ENCODE data around the gene LEFTY1. TPM values are rescaled to one million over a fixed set of nuclear protein-coding genes. Genes with fewer than 3 reads are reported as not detected.

Gene LEFTY1
- total and polyA plus RNA-seq, 2 donors (not counting 3 experiments of a cell fraction or from before 2014, with no cell fraction given), result not detected

- H3K4me3 ChIP-seq (replicated peaks in 1 of 3; ENCODE audit: insufficient read depth in 1 of 3, low read depth in 1 of 3, low read length in 3 of 3), result no peak overlapping the region
- H3K36me3 ChIP-seq (ENCODE audit: control insufficient read depth in 2 of 2, extremely low read depth in 1 of 2, insufficient read depth in 2 of 2, low read length in 2 of 2), result no peaks in the 10 kb centered on the region
- ChIA-PET CTCF (interaction anchor here (1.1 to 1.7 kb wide), 2 partner anchors 14 to 26 kb away, joined by 3 to 5 read pairs; no protein-coding TSS in a partner anchor), POLR2A (no interaction called here)
- H4K20me1 ChIP-seq (replicated peaks; ENCODE audit: control insufficient read depth, extremely low read depth, insufficient read depth, low read length), result no peaks in the 10 kb centered on the region
- DNase-seq (ENCODE audit: low read depth, low spot score), result no peak
- FAIRE-seq, result no peak
- peaks cover 12% of the 10 kb centered on the region for H3K4me1 ChIP-seq (ENCODE audit: control insufficient read depth, extremely low read depth, insufficient read depth, low read length)
- intact Hi-C loops (cut with micrococcal nuclease), result no loop called here
- H3K4me2 ChIP-seq (ENCODE audit: insufficient read depth, low read length), result no peak overlapping the region
- no peaks in the 10 kb centered on the region for H3K9me3 ChIP-seq (replicated peaks; ENCODE audit: control insufficient read depth, insufficient read depth, low read length)
- H3K27ac ChIP-seq (ENCODE audit: insufficient read depth, low read depth, low read length), result no peak overlapping the region
- no peak for TF ChIP-seq GATA2 (IDR thresholded peaks at IDR 0.05; ENCODE audit: insufficient read depth, insufficient read length, low read depth, low read length)
- TF ChIP-seq MYC (IDR thresholded peaks at IDR 0.05; ENCODE audit: low read depth, low read length), result no peak
- no peak for TF ChIP-seq FOS (IDR thresholded peaks at IDR 0.05; ENCODE audit: borderline replicate concordance, insufficient read depth, low read length)
- no peak for TF ChIP-seq POLR2AphosphoS5 (IDR thresholded peaks at IDR 0.05; ENCODE audit: insufficient read depth, low read depth, low read length)
- no peak for TF ChIP-seq MAX (IDR thresholded peaks at IDR 0.05; ENCODE audit: insufficient read depth, insufficient read length)
- no peak for TF ChIP-seq CTCF (IDR thresholded peaks at IDR 0.05; ENCODE audit: extremely low read depth in 1 of 2, insufficient read depth in 1 of 2, low read depth in 1 of 2, low read length in 2 of 2)
- no peak for TF ChIP-seq JUN (IDR thresholded peaks at IDR 0.05; ENCODE audit: borderline replicate concordance, insufficient read depth, insufficient read length, low read depth)
- TF ChIP-seq EZH2 (IDR thresholded peaks at IDR 0.05; ENCODE audit: borderline replicate concordance, low read depth, low read length, severe bottlenecking), result no peak
- TF ChIP-seq POLR2A (IDR thresholded peaks at IDR 0.05; ENCODE audit: low read depth, low read length), result no peak
- no peak overlapping the region for H2AFZ ChIP-seq (ENCODE audit: low read depth, low read length)
- no peaks in the 10 kb centered on the region for H3K27me3 ChIP-seq (ENCODE audit: control insufficient read depth in 2 of 2, insufficient read depth in 2 of 2, low read length in 2 of 2)
- dilution Hi-C loops (cut with MboI; ENCODE audit: extremely low pct_ligation_motif_present, low sequenced_read_pairs), result no loop called here
- no peak overlapping the region for H3K9ac ChIP-seq (replicated peaks; ENCODE audit: extremely low read depth, insufficient read depth, low read length)
- no peaks in the 10 kb centered on the region for H3K9me1 ChIP-seq (replicated peaks; ENCODE audit: control insufficient read depth, extremely low read depth, insufficient read depth, low read length)
- H3K79me2 ChIP-seq (ENCODE audit: control insufficient read depth, insufficient read depth, low read length), result no peaks in the 10 kb centered on the region
- BruUV-seq (replicated peaks), result no TSS peak
Observed at GRCh38 chr1:225885336-225885735, 3.6 kb downstream of the LEFTY1 start.
